ENCODE data around the gene RFLNA. TPM values are rescaled to one million over a fixed set of nuclear protein-coding genes. Genes with fewer than 3 reads are reported as not detected.
A peak's percentile ranks its signal among the peaks of the same experiment; 100 is the strongest.

RFLNA gene
- total RNA-seq, 1 donor from 2014 or later = 20.8 TPM

GRCh38 chr12:124351422-124351821 is 56.5 kb downstream of the RFLNA start:
- no peak overlapping the region for H3K27ac Mint-ChIP-seq
- no peaks in the 10 kb centered on the region for H3K9me3 Mint-ChIP-seq (ENCODE audit: low read depth)
- H3K36me3 Mint-ChIP-seq (ENCODE audit: insufficient read depth) = peaks cover 3% of the 10 kb centered on the region
- no peaks in the 10 kb centered on the region for H3K4me1 Mint-ChIP-seq (ENCODE audit: low read depth)
- TF ChIP-seq CTCF (IDR thresholded peaks at IDR 0.05; ENCODE audit: unreplicated experiment) = no peak
- DNase-seq (ENCODE audit: low spot score, unreplicated experiment) = no peak
- H3K27me3 Mint-ChIP-seq = no peaks in the 10 kb centered on the region
- H3K4me3 Mint-ChIP-seq (ENCODE audit: low read depth) = no peak overlapping the region

- Mint-ChIP-seq H3K9me3 (ENCODE audit: low read depth) (no peaks in the 10 kb centered on the region), H3K27me3 (no peaks in the 10 kb centered on the region), H3K27ac (no peak overlapping the region)
Measured at GRCh38 chr12:124352257-124352656, 57.4 kb downstream of the RFLNA start.

GRCh38 chr12:124352839-124353238 is 57.9 kb downstream of the RFLNA start:
- Mint-ChIP-seq H3K9me3 (ENCODE audit: low read depth) (no peaks in the 10 kb centered on the region), H3K4me1 (ENCODE audit: low read depth) (no peaks in the 10 kb centered on the region), H3K27ac (peak overlapping the region; percentile 65), H3K4me3 (ENCODE audit: low read depth) (no peak overlapping the region), H3K27me3 (no peaks in the 10 kb centered on the region), H3K36me3 (ENCODE audit: insufficient read depth) (peaks cover 10% of the 10 kb centered on the region)
- no peak for TF ChIP-seq CTCF (IDR thresholded peaks at IDR 0.05; ENCODE audit: unreplicated experiment)
- DNase-seq (ENCODE audit: low spot score, unreplicated experiment) = no peak

More at GRCh38 chr12:124352257-124352656, 57.4 kb downstream of the RFLNA start:
- H3K4me3 Mint-ChIP-seq (ENCODE audit: low read depth) = no peak overlapping the region
- no peak for DNase-seq (ENCODE audit: low spot score, unreplicated experiment)
- no peaks in the 10 kb centered on the region for H3K4me1 Mint-ChIP-seq (ENCODE audit: low read depth)
- H3K36me3 Mint-ChIP-seq (ENCODE audit: insufficient read depth) = peaks cover 4% of the 10 kb centered on the region
- no peak for TF ChIP-seq CTCF (IDR thresholded peaks at IDR 0.05; ENCODE audit: unreplicated experiment)

DNA sequence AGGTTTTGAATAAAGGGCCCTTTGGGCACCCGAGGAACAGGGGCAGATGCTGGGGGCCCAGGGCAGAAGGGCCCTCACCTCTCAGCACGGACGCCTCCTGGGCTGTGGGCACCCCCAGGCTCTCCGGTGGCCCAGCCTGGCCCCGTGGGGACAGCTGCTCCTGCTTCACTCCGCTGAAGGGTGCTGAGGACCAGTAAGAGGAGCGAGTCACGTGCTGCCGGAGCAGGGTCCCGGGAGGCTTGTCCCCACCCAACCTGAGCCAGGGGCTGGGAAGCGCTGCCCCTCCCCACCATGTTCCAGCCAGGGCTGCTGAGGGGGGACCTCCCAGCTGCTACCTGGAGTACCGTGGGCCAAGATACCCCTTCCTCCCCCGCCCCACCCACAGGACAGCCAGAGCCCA is 59.5 kb downstream of the RFLNA start:
- Mint-ChIP-seq H3K27ac (no peak overlapping the region), H3K36me3 (ENCODE audit: insufficient read depth) (peaks cover 13% of the 10 kb centered on the region), H3K4me3 (ENCODE audit: low read depth) (no peak overlapping the region), H3K27me3 (no peaks in the 10 kb centered on the region), H3K9me3 (ENCODE audit: low read depth) (no peaks in the 10 kb centered on the region), H3K4me1 (ENCODE audit: low read depth) (no peaks in the 10 kb centered on the region)
- TF ChIP-seq CTCF (IDR thresholded peaks at IDR 0.05; ENCODE audit: unreplicated experiment) = no peak
- no peak for DNase-seq (ENCODE audit: low spot score, unreplicated experiment)

DNA sequence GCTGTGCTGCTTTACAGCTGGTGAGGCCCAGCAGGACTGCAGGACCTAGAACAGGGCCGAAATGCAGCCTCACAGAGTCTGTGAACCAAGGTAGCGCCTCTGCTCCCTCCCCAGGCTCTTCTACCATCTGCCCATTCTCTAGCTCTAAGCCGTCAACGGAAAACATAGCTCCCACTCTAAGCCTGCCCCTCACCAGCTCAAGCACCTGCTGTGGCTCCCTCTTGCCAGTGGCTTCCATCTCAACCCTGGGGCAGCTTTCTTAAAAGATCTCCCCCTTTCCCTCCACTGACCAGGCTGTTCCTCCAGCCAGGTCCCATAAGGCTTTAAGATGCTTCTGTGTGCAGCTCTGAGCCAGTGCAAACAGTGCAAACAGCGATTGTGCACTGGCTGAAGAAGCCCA is 61.3 kb downstream of the RFLNA start:
- H3K9me3 Mint-ChIP-seq (ENCODE audit: low read depth) = no peaks in the 10 kb centered on the region
- H3K27me3 Mint-ChIP-seq = no peaks in the 10 kb centered on the region
- TF ChIP-seq CTCF (IDR thresholded peaks at IDR 0.05; ENCODE audit: unreplicated experiment) = no peak
- H3K4me1 Mint-ChIP-seq (ENCODE audit: low read depth) = peaks cover 6% of the 10 kb centered on the region
- DNase-seq (ENCODE audit: low spot score, unreplicated experiment) = no peak
- H3K36me3 Mint-ChIP-seq (ENCODE audit: insufficient read depth) = peaks cover 11% of the 10 kb centered on the region
- H3K4me3 Mint-ChIP-seq (ENCODE audit: low read depth) = no peak overlapping the region
- H3K27ac Mint-ChIP-seq = no peak overlapping the region
